ENCODE results near the gene RPL7A. TPM values are rescaled to one million over a fixed set of nuclear protein-coding genes. Genes with fewer than 3 reads are reported as not detected.
"Not testable (repeated sequence)": the region's sequence is repeated elsewhere in the genome, so short reads cannot be mapped to it uniquely, and the experiment has no call there.

The RPL7A gene
- total RNA-seq, 4 donors from 2014 or later, result 1,757 to 2,575 (median 2,004) TPM

- Histone ChIP-seq H3K9me3 (no peaks in the 10 kb centered on the region), H3K4me3 (no peak overlapping the region), H3K27ac (peak overlapping the region in 1 of 4 donors; percentile 62), H3K4me1 (peaks cover 0 to 87% (median 61%) of the 10 kb centered on the region in 4 donors), H3K27me3 (no peaks in the 10 kb centered on the region), H3K36me3 (peaks cover 0 to 36% (median 3%) of the 10 kb centered on the region in 3 donors)
- no peak for TF ChIP-seq EP300 (IDR thresholded peaks at IDR 0.05)
- TF ChIP-seq POLR2A (IDR thresholded peaks at IDR 0.05), result no peak
- TF ChIP-seq CTCF (IDR thresholded peaks at IDR 0.05), result no peak
- WGBS, 2 donors, result 66% methylated on average over 7 of the region's 7 CpGs
- no peak for DNase-seq (ENCODE audit: low spot score in 2 of 2)
Measured at GRCh38 chr9:133372144-133372543, 24.1 kb downstream of the RPL7A start.

- TF ChIP-seq CTCF (IDR thresholded peaks at IDR 0.05) (no peak), POLR2A (IDR thresholded peaks at IDR 0.05) (no peak)
Measured at GRCh38 chr9:133374612-133375115, 26.6 kb downstream of the RPL7A start.

GRCh38 chr9:133375116-133375723 is 27.2 kb downstream of the RPL7A start:
- H3K4me1 ChIP-seq, result peaks cover 0 to 65% (median 40%) of the 10 kb centered on the region in 4 donors
- peak overlapping the region; percentile 81 to 98 (median 94) for H3K4me3 ChIP-seq
- H3K9me3 ChIP-seq, result peaks cover 0 to 5% (median 0%) of the 10 kb centered on the region in 4 donors
- peaks cover 0 to 18% (median 0%) of the 10 kb centered on the region in 3 donors for H3K36me3 ChIP-seq
- H3K27ac ChIP-seq, result peak overlapping the region; percentile 84 to 99 (median 95)
- no peaks in the 10 kb centered on the region for H3K27me3 ChIP-seq
- TF ChIP-seq CTCF (IDR thresholded peaks at IDR 0.05), result no peak
- TF ChIP-seq POLR2A (IDR thresholded peaks at IDR 0.05), result no peak
- TF ChIP-seq EP300 (IDR thresholded peaks at IDR 0.05), result no peak
- WGBS, 2 donors, result 0 to 1% methylated on average over 14 to 29 of the region's 39 CpGs
- DNase-seq (ENCODE audit: low spot score in 2 of 2), result no peak

More at GRCh38 chr9:133374612-133375115, 26.6 kb downstream of the RPL7A start:
- peaks cover 0 to 70% (median 43%) of the 10 kb centered on the region in 4 donors for H3K4me1 ChIP-seq
- no peak for DNase-seq (ENCODE audit: low spot score in 2 of 2)
- peaks cover 0 to 24% (median 0%) of the 10 kb centered on the region in 3 donors for H3K36me3 ChIP-seq
- H3K27me3 ChIP-seq, result no peaks in the 10 kb centered on the region
- peak overlapping the region; percentile 81 to 98 (median 94) for H3K4me3 ChIP-seq
- WGBS, 2 donors, result 10 to 14% methylated on average over 12 of the region's 12 CpGs
- peak overlapping the region in 3 of 4 donors; percentile 92 to 99 (median 98) for H3K27ac ChIP-seq
- peaks cover 0 to 5% (median 0%) of the 10 kb centered on the region in 4 donors for H3K9me3 ChIP-seq

- peak; percentile 92 to 94 for DNase-seq (ENCODE audit: low spot score in 2 of 2)
- Histone ChIP-seq H3K4me1 (peaks cover 0 to 57% (median 37%) of the 10 kb centered on the region in 4 donors), H3K27me3 (no peaks in the 10 kb centered on the region), H3K9me3 (peaks cover 0 to 5% (median 0%) of the 10 kb centered on the region in 4 donors), H3K4me3 (peak within 1 kb of the TSS; percentile 83 to 98 (median 94)), H3K27ac (peak within 1 kb of the TSS; percentile 84 to 99 (median 95)), H3K36me3 (peaks cover 0 to 11% (median 0%) of the 10 kb centered on the region in 3 donors)
- TF ChIP-seq CTCF (IDR thresholded peaks at IDR 0.05), result peak in 2 of 5 experiments; percentile 60 to 75
- peak; percentile 85 to 93 for TF ChIP-seq POLR2A (IDR thresholded peaks at IDR 0.05)
- TF ChIP-seq EP300 (IDR thresholded peaks at IDR 0.05), result peak in 1 of 2 donors; percentile 75
- WGBS, 2 donors, result 0 to 1% methylated on average over 25 to 40 of the region's 120 CpGs
Measured at GRCh38 chr9:133375724-133376654, 28.0 kb downstream of the RPL7A start, which contains the start of the genes STKLD1 and SURF4. TSS of gene STKLD1 (plus strand) at chr9:133376366. CDS start at chr9:133376474, 108 bp downstream. TSS of gene SURF4 (minus strand) at chr9:133376060. CDS start at chr9:133375969, 91 bp downstream.

GRCh38 chr9:133377280-133377679 is 29.3 kb downstream of the RPL7A start:
- not testable (repeated sequence) for H3K9me3 ChIP-seq; H3K27ac ChIP-seq; DNase-seq (ENCODE audit: low spot score in 2 of 2); H3K27me3 ChIP-seq; H3K4me3 ChIP-seq; H3K36me3 ChIP-seq
- 91 to 92% methylated on average over 14 of the region's 14 CpGs for WGBS, 2 donors
- H3K4me1 ChIP-seq, result peaks cover 0 to 44% (median 25%) of the 10 kb centered on the region in 4 donors

All from tibial nerve (tissue), 4 donors.